GM18951 (cell line): ENCODE data around the gene ARHGEF4.

Experiments
- POLR2A ChIP-seq: IDR thresholded peaks from 4 replicates; pipeline ENCODE4 v1.6.1; 2011; ENCODE audit warnings: mild to moderate bottlenecking; ENCODE audit not compliant: insufficient read length, insufficient read depth; ENCODE audit errors: extremely low read depth
- in situ Hi-C: fragments of 300-500 bp; cut with MboI; formaldehyde crosslinking; loops from one replicate; pipeline ENCODE4 v1.12.0; 2022; ENCODE audit warnings: low sequenced_read_pairs, mixed read lengths, inconsistent platforms; ENCODE audit not compliant: unreplicated experiment

The ARHGEF4 gene

DNA sequence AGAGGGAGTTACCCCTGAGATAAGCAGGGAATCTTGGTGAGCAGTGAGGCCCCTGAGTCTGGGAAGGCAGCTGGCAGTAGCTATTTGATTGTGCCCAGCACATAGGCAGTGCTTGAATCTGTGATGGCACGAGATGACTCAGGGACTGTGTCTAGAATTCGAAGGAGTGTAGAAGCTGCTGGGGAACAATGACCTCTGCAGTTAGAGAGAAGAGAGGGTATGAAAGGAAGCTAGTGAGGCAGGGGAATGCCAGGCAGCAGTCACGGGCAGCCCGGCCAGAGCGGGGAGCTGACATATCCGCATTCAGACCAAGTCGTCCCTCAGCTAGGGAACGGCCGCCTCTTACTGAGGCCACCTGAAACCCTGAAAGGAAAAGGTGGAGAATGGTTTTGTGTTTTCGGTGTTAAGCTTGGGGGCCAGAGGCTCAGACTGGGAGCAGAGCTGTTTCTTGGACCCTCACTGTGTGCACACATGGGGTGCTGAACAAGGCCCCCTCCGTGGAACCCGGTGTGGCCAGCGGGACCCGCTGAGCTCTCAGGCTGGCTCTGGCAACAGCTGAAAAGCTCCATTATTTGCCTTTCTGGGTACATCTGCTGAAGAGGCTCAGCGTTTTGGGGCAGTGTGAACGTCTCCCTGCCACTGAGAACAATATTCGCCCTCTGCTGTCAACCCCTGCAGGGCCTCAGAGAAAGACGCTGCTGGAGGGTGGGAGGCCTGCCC lies 32.9 kb downstream of the ARHGEF4 start:
- in situ Hi-C loops, result no loop called here
- TF ChIP-seq POLR2A, result no peak

DNA sequence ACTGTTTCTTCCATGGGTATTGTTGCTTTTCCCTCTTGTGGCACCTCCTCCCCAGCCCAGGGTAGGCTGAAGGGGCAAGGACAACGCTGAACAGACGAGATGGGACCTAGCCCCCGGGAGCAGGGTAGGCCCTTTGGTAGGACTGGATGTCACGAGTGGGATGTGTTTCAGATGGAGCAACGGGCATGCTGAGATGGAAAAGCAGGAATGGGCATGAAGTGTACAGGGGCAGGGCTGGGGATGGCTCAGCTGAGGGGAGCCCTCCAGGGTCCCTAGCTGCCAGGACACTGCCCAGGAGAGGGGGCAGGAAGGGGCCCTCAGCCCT lies 33.4 kb downstream of the ARHGEF4 start:
- TF ChIP-seq POLR2A, result no peak
- in situ Hi-C loops, result no loop called here

- in situ Hi-C loops, result no loop called here
- TF ChIP-seq POLR2A, result no peak
Observed at GRCh38 chr2:130870779-130871178, 34.1 kb downstream of the ARHGEF4 start.

- TF ChIP-seq POLR2A, result no peak
- in situ Hi-C loops, result no loop called here
Observed at GRCh38 chr2:130871843-130872740, 35.4 kb downstream of the ARHGEF4 start.

GRCh38 chr2:130872741-130873125 lies 36.0 kb downstream of the ARHGEF4 start:
- TF ChIP-seq POLR2A, result no peak
- in situ Hi-C loops, result no loop called here

DNA sequence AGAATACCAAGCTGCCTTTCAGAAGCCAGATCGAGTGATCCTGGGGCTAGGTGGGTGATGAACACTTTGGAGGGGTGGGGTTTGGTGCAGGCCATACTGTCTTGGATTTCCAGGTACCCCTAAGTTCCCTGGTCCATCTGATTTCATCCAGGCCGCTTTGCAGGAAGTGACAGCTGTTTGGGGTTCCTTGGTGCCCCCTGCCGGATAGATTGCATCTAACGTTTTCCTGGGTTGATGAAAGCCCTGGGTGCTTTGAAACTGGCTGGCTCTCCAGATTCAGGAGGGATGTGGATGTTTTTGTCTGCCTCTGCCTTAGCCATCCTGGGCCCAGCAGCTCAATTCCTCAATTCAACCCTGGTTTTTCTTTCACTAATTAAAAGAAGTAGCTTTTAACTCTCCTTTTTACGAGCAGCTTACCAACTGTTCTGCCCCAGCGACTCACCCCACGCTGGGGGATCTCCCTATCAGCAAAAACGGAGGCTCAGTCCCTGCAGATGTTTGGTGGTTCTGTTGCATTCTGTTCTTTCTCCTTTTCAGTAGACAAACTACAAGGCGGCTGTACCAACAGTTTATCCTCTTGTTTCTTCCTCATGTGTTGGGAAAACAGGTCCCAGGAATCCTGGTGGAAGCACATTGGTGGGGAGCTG lies 37.1 kb downstream of the ARHGEF4 start:
- in situ Hi-C loops, result no loop called here
- no peak for TF ChIP-seq POLR2A

DNA sequence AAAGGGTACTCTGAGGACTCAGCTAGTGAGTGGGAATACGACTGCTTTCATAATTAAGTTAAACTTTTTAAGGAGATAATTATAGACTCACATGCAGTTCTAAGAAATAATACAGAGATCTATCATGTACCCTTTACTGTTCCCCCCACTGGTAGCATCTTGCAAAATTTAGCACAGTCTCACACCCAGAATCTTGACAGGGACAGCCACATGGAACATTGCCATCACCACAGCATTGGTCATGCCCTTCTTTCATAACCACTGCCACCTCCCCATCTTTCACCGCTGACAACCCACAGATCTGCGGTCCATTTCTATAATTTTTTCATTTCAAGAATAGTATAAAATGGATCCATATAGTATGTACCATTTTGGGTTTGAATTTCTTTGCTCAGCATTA lies 37.8 kb downstream of the ARHGEF4 start:
- in situ Hi-C loops, result no loop called here
- TF ChIP-seq POLR2A, result no peak

DNA sequence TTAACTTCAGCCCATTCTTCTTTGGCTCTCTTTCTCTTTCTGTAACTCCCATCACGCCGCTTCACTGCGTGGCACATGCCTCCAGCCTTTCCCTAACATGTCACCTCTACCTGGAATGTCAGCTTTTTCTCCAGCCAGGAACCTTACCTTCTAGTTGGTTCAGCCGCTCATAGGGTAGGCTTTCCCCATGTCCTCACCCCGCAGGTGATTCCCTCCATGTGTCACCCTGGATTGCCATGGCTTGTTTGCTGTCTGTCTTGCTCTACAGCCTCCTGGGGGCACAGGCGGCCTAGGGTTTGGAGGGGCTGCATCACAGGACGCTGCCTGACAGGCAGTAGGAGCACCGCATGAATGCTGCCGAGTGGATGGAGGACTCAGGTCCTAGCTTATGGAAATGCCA lies 39.2 kb downstream of the ARHGEF4 start:
- in situ Hi-C loops, result no loop called here
- TF ChIP-seq POLR2A, result no peak

- TF ChIP-seq POLR2A, result no peak
- in situ Hi-C loops, result no loop called here
Observed at GRCh38 chr2:130877258-130877657, 40.5 kb downstream of the ARHGEF4 start.

GRCh38 chr2:130878316-130878715 lies 41.6 kb downstream of the ARHGEF4 start:
- in situ Hi-C loops, result no loop called here
- TF ChIP-seq POLR2A, result no peak

DNA sequence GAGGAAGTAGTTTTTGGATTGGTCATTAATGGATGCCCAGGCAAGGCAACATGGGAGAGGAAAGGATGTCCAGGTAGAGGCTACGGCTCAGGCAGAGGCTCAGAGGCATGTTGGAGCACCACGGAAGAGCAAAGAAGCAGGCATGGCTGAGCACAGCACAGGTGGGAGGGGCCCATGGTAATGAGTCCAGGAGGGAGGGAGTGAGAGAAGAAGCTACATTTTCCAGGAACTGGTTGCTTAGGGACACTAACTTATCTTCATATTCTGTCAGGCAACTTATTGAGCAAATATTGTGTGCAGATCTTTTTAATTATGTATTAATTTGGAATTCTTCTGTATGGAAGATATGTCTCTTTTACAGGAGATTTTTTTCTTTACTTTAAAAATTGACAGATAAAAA lies 42.2 kb downstream of the ARHGEF4 start:
- TF ChIP-seq POLR2A, result no peak
- in situ Hi-C loops, result no loop called here

DNA sequence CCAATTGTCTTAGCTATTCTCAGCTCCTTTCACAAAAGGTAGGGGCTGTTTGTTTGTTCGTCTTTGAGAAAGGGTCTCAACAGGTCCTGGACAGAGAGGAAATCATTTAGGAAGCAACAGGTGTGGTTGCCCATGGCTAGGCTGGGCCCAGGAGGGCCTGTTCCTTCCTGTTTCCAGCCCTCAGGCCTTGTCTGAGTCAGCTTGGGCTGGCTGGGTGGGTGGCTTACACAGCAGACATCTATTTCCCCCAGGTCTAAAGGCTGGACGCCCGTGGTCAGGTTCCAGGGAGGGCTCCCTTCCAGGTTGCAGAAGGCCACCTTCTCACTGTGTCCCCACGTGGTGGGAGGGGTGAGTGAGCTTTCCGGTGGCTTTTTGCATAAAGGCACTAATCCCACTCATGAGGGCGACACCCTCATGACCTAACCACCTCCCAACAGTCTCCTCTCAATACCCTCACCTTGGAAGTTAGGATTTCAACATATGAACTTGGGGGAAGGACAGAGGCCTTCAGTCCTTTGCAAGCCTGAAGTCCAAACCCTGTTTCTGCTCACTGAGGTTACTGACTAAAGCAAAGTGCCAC lies 45.5 kb downstream of the ARHGEF4 start:
- no peak for TF ChIP-seq POLR2A
- in situ Hi-C loops, result no loop called here

- in situ Hi-C loops, result no loop called here
- no peak for TF ChIP-seq POLR2A
Observed at GRCh38 chr2:130882991-130883390, 46.3 kb downstream of the ARHGEF4 start.
